ENCODE measurements around the gene PEX14. TPM values are rescaled to one million over a fixed set of nuclear protein-coding genes. Genes with fewer than 3 reads are reported as not detected.
"Not testable (repeated sequence)": the region's sequence is repeated elsewhere in the genome, so short reads cannot be mapped to it uniquely, and the experiment has no call there.

The PEX14 gene
- total RNA-seq, 1 donor from 2014 or later = 25.6 TPM

- DNase-seq (ENCODE audit: low spot score) = no peak
Observed at GRCh38 chr1:10450156-10450814, 24.5 kb upstream of the PEX14 start.

- no peak for DNase-seq (ENCODE audit: low spot score)
Observed at GRCh38 chr1:10450836-10451235, 23.9 kb upstream of the PEX14 start.

DNA sequence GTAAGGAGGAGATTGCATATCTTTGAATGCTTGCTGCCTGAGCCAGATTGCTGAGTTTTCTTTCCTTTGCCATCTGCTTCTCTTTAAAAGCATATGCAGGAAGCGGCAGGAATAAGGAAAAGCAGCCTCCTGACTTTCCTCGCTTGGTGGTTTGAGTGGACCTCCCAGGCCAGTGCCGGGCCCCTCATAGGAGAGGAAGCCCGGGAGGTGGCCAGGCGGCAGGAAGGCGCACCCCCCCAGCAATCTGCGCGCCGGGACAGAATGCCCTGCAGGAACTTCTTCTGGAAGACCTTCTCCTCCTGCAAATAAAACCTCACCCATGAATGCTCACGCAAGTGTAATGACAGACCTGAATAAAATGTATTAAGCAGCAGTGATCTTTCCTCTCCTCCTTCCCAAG is 23.5 kb upstream of the PEX14 start:
- DNase-seq (ENCODE audit: low spot score) = no peak

DNA sequence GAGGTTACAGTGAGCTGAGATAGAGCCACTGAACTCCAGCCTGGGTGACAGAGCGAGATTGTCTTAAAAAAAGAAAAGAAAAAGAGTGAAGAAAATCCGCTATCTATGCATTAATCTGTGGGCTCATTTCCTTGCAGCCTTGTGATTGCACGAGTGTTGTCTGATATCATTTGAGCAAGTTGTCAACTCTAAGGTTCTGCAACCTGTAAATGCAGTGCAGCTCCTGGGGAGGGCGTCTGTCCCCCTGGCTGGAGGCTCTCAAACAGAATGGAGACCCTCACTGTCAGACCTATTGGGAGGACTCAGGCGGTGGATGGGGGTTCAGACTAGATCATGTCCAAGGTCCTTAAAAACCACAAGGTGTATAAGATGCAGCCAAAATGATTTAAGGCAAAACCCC is 18.7 kb upstream of the PEX14 start:
- DNase-seq (ENCODE audit: low spot score) = no peak

GRCh38 chr1:10456661-10457060 is 18.1 kb upstream of the PEX14 start:
- DNase-seq (ENCODE audit: low spot score) = no peak

- DNase-seq (ENCODE audit: low spot score) = not testable (repeated sequence)
Observed at GRCh38 chr1:10457462-10457861, 17.3 kb upstream of the PEX14 start.

- DNase-seq (ENCODE audit: low spot score) = no peak
Observed at GRCh38 chr1:10457875-10458274, 16.9 kb upstream of the PEX14 start.

GRCh38 chr1:10459184-10459583 is 15.6 kb upstream of the PEX14 start:
- peak; percentile 49 for DNase-seq (ENCODE audit: low spot score)

DNA sequence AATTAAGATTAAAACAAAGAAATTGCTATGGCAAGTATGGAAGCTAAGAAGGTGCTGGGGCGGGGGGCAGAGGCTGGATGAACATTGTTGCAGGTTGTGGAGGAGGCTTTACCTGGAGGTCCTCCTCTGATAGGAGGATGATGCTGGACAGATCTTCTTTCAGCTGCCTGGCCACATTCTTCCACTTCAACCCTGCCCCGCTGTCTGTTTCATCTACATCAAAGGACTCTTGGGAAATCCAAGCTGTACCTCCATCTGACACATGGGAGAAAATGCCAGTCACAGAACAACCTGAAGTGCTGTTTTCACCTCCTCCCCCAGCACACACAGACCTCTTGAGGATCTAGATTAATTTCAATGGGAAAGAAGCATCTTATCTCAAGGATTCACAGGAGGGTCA is 7.7 kb upstream of the PEX14 start:
- no peak for DNase-seq (ENCODE audit: low spot score)

DNA sequence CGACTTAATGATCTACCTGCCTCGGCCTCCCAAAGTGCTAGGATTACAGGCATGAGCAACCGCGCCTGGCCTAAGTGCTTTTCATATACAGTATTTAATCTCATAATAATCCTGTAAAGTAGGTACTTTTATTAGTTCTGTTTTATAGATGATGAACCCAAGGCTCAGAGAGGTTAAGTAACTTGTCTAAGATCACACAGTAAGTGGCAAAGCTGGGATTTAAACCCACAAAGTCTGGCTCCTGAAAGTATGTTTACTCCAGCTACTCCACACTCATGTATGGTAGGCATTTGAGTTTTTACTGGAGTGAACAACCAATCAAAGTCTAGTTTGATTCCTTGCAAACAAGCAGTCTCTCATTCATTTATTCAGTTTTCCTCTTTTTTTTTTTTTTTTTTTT is 4.7 kb upstream of the PEX14 start:
- no peak for DNase-seq (ENCODE audit: low spot score)

DNA sequence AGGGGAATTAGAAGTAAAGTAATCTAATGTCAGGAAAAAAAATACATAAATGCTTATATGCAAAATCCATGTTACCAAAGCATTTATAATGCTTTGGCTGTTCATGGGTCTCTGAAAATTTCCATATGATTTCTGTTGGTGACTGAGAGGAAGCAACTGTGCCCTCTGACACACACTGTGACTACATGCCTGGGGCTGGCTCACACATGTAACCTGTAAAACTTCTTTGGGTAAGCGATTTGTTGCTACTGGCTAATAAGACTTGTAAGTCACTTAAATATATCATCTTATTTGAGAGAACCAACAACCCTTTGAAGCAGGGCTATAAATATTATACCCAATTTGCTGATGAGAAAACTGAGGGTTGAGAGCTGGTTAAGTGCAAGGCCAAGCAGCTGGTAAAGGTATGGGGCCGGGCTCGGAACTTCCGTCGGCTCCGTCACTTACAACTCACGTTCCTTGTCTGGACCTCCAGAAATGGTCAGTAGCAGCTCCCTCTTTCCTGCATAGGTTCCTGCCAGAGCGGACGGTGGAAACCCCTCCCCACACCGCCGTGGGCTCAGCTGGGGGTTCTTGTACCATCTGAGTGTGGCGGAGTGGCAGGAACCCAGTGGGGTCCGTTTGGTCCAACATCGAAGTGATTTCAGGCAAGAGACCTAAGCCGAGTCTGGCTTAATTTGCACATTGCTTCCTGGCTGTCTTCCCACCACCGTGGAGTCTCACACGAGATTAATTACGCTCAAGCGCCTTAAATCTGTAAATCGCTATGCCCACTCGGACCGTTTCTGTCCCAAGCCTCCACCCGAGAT is 3.1 kb upstream of the PEX14 start:
- DNase-seq (ENCODE audit: low spot score) = peak; percentile 12

- DNase-seq (ENCODE audit: low spot score) = peak; percentile 95
Observed at GRCh38 chr1:10472220-10473144, 2.3 kb upstream of the PEX14 start, which contains the start of gene DFFA. Gene DFFA, minus strand, starts transcription at chr1:10472529. Its CDS starts 71 bp downstream, at chr1:10472458.

GRCh38 chr1:10473145-10473765 is 1.5 kb upstream of the PEX14 start:
- no peak for DNase-seq (ENCODE audit: low spot score)

GRCh38 chr1:10474309-10474612 is 489 bp upstream of the PEX14 start:
- not testable (repeated sequence) for DNase-seq (ENCODE audit: low spot score)

- no peak for DNase-seq (ENCODE audit: low spot score)
Observed at GRCh38 chr1:10475510-10475909, 760 bp downstream of the PEX14 start.

DNA sequence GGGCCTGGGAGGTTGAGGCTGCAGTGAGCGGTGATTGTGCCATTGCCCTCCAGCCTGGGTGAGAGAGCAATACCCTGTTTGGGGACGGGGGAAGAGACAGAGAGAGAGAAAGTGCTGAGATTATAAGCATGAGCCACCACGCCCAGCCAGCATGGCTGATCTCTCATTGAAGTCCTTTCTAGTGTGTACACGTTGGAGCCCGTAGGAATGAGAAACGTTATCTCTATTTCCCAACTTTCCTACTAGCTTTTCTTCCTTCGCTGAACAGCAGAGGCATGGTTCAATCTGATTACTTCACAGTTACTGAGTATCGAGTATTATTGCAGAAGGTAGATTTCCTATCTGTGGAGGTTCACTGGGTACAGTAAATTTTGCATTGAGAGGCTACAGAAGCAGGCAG is 4.5 kb downstream of the PEX14 start:
- DNase-seq (ENCODE audit: low spot score) = no peak

- DNase-seq (ENCODE audit: low spot score) = no peak
Observed at GRCh38 chr1:10480614-10481013, 5.9 kb downstream of the PEX14 start.

GRCh38 chr1:10484521-10484920 is 9.8 kb downstream of the PEX14 start:
- DNase-seq (ENCODE audit: low spot score) = no peak

DNA sequence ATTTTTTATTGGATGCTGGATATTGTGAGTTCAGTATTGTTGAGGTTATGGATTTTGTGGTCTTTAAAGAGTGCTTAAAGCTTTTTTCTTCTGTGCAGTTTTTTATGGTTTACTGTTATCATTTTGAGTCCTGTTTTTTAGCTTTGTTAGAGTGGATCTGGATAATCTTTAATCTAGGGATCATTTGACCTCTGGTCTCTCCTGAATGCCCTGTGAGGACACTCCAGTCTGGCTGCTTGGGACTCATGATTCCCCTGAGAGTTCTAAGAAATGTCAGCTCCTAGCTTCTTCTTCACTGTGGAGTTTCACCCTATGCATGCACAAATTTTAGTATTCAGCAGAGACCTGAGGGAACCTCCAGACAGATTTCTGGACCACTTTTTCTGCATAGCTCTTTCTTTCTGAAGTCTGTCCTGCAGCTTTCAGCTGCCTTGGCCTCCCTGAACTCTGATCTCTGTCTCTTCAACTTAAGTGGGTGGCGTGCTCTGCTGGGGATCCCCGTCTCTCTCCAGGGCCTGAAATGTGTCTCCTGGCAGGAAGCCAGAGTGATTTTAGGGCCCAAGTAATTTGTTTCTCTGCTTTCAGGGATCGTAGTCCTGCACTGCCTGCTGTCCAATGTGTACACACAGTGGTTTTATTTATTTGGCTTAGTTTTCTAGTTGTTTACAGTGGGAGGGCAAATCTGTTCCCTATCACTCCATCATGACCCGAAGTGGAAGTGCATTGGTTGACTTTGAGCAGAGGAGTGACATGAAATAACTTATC is 14.7 kb downstream of the PEX14 start:
- DNase-seq (ENCODE audit: low spot score) = no peak

DNA sequence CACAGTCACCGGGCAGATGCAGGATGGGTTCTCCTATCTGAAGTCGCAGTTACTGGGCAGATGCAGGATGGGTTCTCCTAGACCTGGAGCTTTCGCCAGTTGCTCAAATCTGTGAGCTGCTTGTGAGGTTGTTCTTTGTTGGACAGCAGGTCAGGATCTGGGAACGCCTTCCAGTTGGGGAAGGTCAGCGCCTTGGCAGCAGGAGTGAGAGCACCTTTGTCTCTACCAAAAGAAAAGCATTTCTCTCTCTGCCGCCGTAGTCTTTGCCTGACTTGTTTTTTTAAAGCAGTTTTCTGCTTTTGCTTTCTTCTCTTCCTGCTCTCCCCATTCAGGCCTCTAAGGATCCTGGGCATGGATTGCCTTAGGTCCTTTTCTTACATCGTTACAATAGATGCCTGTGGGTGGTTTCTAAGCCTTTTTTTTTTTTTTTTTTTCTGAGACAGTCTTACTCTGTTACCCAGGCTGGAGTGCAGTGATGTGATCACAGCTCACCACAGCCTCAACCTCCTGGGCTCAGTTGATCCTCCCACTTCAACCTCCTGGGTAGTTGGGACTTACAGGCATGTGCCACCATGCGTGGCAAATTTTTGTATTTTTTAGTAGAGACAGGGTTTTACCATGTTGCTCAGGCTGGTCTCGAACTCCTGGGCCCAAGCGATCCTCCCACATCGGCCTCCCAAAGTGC is 15.7 kb downstream of the PEX14 start:
- DNase-seq (ENCODE audit: low spot score) = no peak

- DNase-seq (ENCODE audit: low spot score) = no peak
Observed at GRCh38 chr1:10494418-10494753, 19.6 kb downstream of the PEX14 start.
